ENCODE results near the gene PRICKLE4. TPM values are rescaled to one million over a fixed set of nuclear protein-coding genes. Genes with fewer than 3 reads are reported as not detected.

The PRICKLE4 gene
- total and polyA plus RNA-seq, 2 of the 8 experiments (the other 6 are each of a cell fraction or from before 2014, with no cell fraction given), result 0.32 to 1.4 TPM

DNA sequence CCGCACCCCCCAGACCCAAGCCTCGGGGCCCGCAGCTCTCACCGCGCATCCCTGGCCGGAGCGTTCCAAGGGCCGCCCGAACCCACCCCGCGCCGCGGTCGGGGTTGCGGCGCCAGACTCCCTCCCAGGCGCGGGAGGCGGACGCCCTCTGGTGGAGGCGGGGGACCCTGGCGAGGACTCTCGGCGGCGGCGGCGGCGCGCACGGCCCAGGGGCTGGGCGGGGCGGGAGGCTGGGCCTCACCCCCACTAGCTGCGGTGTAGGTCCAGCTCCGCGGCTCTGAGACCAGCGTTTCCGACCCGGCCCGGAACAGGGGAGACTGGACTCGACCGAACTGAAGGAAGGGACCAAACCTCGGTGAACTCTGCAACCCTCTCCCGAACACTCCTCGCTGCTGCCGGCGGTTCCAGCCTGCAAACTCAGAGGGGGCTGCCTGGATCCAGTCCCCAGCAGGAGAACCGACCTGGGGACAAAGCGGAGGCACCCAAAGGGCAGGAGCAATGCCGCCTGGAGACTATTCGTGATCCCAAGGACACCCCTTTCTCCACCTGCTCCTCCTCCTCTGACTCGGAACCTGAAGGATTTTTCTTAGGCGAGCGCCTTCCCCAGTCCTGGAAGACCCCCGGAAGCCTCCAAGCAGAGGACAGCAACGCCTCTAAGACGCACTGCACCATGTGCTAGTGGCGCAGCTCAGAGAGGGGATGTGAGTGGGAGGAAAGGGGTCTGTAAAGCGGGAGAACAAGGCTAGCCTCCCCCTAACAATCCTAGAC, 6.1 kb downstream of the PRICKLE4 start (continued):
- TF ChIP-seq, protein P1, sequence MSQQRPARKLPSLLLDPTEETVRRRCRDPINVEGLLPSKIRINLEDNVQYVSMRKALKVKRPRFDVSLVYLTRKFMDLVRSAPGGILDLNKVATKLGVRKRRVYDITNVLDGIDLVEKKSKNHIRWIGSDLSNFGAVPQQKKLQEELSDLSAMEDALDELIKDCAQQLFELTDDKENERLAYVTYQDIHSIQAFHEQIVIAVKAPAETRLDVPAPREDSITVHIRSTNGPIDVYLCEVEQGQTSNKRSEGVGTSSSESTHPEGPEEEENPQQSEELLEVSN (IDR thresholded peaks at IDR 0.05), result no peak
- TF ChIP-seq, protein P2, sequence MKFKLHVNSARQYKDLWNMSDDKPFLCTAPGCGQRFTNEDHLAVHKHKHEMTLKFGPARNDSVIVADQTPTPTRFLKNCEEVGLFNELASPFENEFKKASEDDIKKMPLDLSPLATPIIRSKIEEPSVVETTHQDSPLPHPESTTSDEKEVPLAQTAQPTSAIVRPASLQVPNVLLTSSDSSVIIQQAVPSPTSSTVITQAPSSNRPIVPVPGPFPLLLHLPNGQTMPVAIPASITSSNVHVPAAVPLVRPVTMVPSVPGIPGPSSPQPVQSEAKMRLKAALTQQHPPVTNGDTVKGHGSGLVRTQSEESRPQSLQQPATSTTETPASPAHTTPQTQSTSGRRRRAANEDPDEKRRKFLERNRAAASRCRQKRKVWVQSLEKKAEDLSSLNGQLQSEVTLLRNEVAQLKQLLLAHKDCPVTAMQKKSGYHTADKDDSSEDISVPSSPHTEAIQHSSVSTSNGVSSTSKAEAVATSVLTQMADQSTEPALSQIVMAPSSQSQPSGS (IDR thresholded peaks at IDR 0.05; ENCODE audit: low read length), result 0 out of 2 replicates have a peak, but pooled peaks have one; percentile 1
- TF ChIP-seq POLR2A (IDR thresholded peaks at IDR 0.05; ENCODE audit: control extremely low read depth in 1 of 2, low read depth in 2 of 2, low read length in 2 of 2) (no peak), CBX5 (IDR thresholded peaks at IDR 0.05; ENCODE audit: low read depth, low read length) (no peak), GTF2F1 (IDR thresholded peaks at IDR 0.05; ENCODE audit: borderline replicate concordance, low read depth, low read length) (no peak), SP1 (IDR thresholded peaks at IDR 0.05; ENCODE audit: low read depth, low read length) (no peak), TAF7 (optimal IDR thresholded peaks at IDR 0.05; ENCODE audit: borderline replicate concordance, low read depth, low read length) (peak; percentile 73), SP2 (IDR thresholded peaks at IDR 0.05; ENCODE audit: low read length) (no peak), KDM5A (IDR thresholded peaks at IDR 0.05; ENCODE audit: low read length) (no peak), EP300 (IDR thresholded peaks at IDR 0.05; ENCODE audit: borderline replicate concordance in 1 of 2, low read depth in 2 of 2, low read length in 2 of 2) (peak in 1 of 2 experiments; percentile 87; a peak in 1 of 3 replicates), SIRT6 (IDR thresholded peaks at IDR 0.05; ENCODE audit: low read length) (no peak), NRF1 (IDR thresholded peaks at IDR 0.05; ENCODE audit: low read depth, low read length) (no peak), SUZ12 (IDR thresholded peaks at IDR 0.05; ENCODE audit: low read length) (no peak), JUN (IDR thresholded peaks at IDR 0.05; ENCODE audit: low read depth, low read length) (no peak), MAFK (IDR thresholded peaks at IDR 0.05; ENCODE audit: low read depth, low read length) (no peak), SP4 (IDR thresholded peaks at IDR 0.05; ENCODE audit: low read length) (0 out of 2 replicates have a peak, but pooled peaks have one; percentile 23), CREB1 (IDR thresholded peaks at IDR 0.05) (peak; percentile 6; the same call in 1 of the 2 replicates), CTBP2 (IDR thresholded peaks at IDR 0.05; ENCODE audit: borderline replicate concordance, insufficient read depth, insufficient read length, low read length) (peak; percentile 25), SIN3A (conservative IDR thresholded peaks at IDR 0.05 in 1 of 2, IDR thresholded peaks at IDR 0.05 in 1 of 2; ENCODE audit: low read depth in 1 of 2, low read length in 2 of 2) (no peak), POU5F1 (IDR thresholded peaks at IDR 0.05; ENCODE audit: low read depth, low read length) (no peak), FOSL1 (IDR thresholded peaks at IDR 0.05; ENCODE audit: insufficient read depth, low read depth, low read length) (no peak)
- TF ChIP-seq, protein P3, sequence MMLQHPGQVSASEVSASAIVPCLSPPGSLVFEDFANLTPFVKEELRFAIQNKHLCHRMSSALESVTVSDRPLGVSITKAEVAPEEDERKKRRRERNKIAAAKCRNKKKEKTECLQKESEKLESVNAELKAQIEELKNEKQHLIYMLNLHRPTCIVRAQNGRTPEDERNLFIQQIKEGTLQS (IDR thresholded peaks at IDR 0.05; ENCODE audit: insufficient read depth, low read depth, low read length), result no peak
